Endothelial cell of umbilical vein (primary cell): ENCODE data around the gene MGAT5.

Experiments used
- JUN ChIP-seq: IDR thresholded peaks from 2 replicates; pipeline ENCODE4 v1.6.1; 2011; ENCODE audit warnings: borderline replicate concordance, low read depth; ENCODE audit not compliant: insufficient read length, insufficient read depth
- POLR2A ChIP-seq: IDR thresholded peaks from 2 replicates; pipeline ENCODE4 v1.6.1; 2012; ENCODE audit warnings: low read depth, mild to moderate bottlenecking, control low read depth, low read length
- POLR2AphosphoS5 ChIP-seq: IDR thresholded peaks from 2 replicates; pipeline ENCODE4 v1.6.1; 2012; ENCODE audit warnings: low read depth, mild to moderate bottlenecking, control low read depth, low read length, moderate library complexity; ENCODE audit not compliant: insufficient read depth
- TF ChIP-seq, protein P1 (sequence below), 2 donors: IDR thresholded peaks; 1 replicate in 1 of 2; 2 replicates in 1 of 2; pipeline ENCODE4 v1.5.1; 2011; ENCODE audit warnings: low read length in 2 of 2, mild to moderate bottlenecking in 2 of 2, moderate library complexity in 2 of 2, control low read depth in 1 of 2, inconsistent platforms in 1 of 2, low read depth in 1 of 2; ENCODE audit not compliant: insufficient read depth in 1 of 2; ENCODE audit errors: extremely low read depth in 1 of 2

DNA sequence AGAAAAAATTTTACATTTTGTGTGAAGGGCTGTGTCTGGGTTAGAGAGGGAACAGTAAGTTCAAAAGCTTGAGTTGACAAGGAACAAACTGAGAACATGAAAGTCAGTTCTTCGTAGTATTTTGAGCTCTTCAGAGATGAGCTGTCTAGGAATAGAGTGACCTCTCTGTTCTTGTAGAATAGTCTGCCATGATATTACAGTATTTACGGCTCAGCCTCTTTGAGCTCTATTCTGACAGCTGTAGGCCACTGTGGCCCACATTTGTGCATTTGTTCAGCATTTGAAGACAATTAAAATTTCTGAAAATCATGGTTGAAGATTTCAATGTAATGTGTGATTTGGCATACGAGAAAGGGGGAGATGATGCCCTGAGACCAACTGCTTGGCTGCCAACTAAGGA lies 172.8 kb downstream of the MGAT5 start:
- TF ChIP-seq, protein P1, sequence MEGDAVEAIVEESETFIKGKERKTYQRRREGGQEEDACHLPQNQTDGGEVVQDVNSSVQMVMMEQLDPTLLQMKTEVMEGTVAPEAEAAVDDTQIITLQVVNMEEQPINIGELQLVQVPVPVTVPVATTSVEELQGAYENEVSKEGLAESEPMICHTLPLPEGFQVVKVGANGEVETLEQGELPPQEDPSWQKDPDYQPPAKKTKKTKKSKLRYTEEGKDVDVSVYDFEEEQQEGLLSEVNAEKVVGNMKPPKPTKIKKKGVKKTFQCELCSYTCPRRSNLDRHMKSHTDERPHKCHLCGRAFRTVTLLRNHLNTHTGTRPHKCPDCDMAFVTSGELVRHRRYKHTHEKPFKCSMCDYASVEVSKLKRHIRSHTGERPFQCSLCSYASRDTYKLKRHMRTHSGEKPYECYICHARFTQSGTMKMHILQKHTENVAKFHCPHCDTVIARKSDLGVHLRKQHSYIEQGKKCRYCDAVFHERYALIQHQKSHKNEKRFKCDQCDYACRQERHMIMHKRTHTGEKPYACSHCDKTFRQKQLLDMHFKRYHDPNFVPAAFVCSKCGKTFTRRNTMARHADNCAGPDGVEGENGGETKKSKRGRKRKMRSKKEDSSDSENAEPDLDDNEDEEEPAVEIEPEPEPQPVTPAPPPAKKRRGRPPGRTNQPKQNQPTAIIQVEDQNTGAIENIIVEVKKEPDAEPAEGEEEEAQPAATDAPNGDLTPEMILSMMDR (IDR thresholded peaks at IDR 0.05; ENCODE audit: extremely low read depth in 1 of 2, insufficient read depth in 1 of 2, low read depth in 1 of 2, low read length in 2 of 2): no peak
- TF ChIP-seq POLR2AphosphoS5: no peak
- TF ChIP-seq JUN: no peak
- no peak for TF ChIP-seq POLR2A
